COR-L47 (cell line): ENCODE measurements around the gene MAPK4.
"Not testable (repeated sequence)": the region's sequence is repeated elsewhere in the genome, so short reads cannot be mapped to it uniquely, and the experiment has no call there.

Experiments
- DNase-seq: peaks from one replicate; lab custom pipeline; 2025; lab: John Stamatoyannopoulos, UW

MAPK4 gene

GRCh38 chr18:50751947-50752346 lies 192.1 kb downstream of the MAPK4 start:
- DNase-seq = no peak

GRCh38 chr18:50753311-50753710 lies 193.4 kb downstream of the MAPK4 start:
- DNase-seq = no peak

- no peak for DNase-seq
Observed at GRCh38 chr18:50754297-50754696, 194.4 kb downstream of the MAPK4 start.

- DNase-seq = no peak
Observed at GRCh38 chr18:50757358-50757757, 197.5 kb downstream of the MAPK4 start.

- no peak for DNase-seq
Observed at GRCh38 chr18:50769463-50769862, 209.6 kb downstream of the MAPK4 start.

- no peak for DNase-seq
Observed at GRCh38 chr18:50775207-50775606, 215.3 kb downstream of the MAPK4 start.

- DNase-seq = no peak
Observed at GRCh38 chr18:50775726-50776125, 215.8 kb downstream of the MAPK4 start.

- no peak for DNase-seq
Observed at GRCh38 chr18:50776383-50776782, 216.5 kb downstream of the MAPK4 start.

- not testable (repeated sequence) for DNase-seq
Observed at GRCh38 chr18:50779021-50779420, 219.1 kb downstream of the MAPK4 start.
